ENCODE data around the gene ALS2.

The ALS2 gene

GRCh38 chr2:201794294-201794693 lies 13.6 kb upstream of the ALS2 start:
- no peak for DNase-seq (ENCODE audit: low spot score)

GRCh38 chr2:201793631-201794030 lies 12.9 kb upstream of the ALS2 start:
- ChIA-PET POLR2A (ENCODE audit: low non-redundant PET) (no interaction called here), CTCF (interaction anchor here (0.5 to 0.9 kb wide), 3 partner anchors 195 to 376 kb away, joined by 3 to 4 read pairs (median 4); no protein-coding TSS in a partner anchor)
- TF ChIP-seq, protein P1, sequence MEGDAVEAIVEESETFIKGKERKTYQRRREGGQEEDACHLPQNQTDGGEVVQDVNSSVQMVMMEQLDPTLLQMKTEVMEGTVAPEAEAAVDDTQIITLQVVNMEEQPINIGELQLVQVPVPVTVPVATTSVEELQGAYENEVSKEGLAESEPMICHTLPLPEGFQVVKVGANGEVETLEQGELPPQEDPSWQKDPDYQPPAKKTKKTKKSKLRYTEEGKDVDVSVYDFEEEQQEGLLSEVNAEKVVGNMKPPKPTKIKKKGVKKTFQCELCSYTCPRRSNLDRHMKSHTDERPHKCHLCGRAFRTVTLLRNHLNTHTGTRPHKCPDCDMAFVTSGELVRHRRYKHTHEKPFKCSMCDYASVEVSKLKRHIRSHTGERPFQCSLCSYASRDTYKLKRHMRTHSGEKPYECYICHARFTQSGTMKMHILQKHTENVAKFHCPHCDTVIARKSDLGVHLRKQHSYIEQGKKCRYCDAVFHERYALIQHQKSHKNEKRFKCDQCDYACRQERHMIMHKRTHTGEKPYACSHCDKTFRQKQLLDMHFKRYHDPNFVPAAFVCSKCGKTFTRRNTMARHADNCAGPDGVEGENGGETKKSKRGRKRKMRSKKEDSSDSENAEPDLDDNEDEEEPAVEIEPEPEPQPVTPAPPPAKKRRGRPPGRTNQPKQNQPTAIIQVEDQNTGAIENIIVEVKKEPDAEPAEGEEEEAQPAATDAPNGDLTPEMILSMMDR (conservative IDR thresholded peaks at IDR 0.05; ENCODE audit: low read depth): no peak
- no peak for DNase-seq (ENCODE audit: low spot score)
- H3K27ac ChIP-seq: no peak overlapping the region

More at GRCh38 chr2:201794294-201794693, 13.6 kb upstream of the ALS2 start:
- ChIA-PET POLR2A (ENCODE audit: low non-redundant PET) (no interaction called here), CTCF (interaction anchor here (0.6 to 0.9 kb wide), 2 partner anchors 364 to 375 kb away, joined by 4 read pairs; no protein-coding TSS in a partner anchor)
- H3K27ac ChIP-seq: no peak overlapping the region
- TF ChIP-seq, protein P1 (conservative IDR thresholded peaks at IDR 0.05; ENCODE audit: low read depth): no peak

GRCh38 chr2:201790989-201791388 lies 10.3 kb upstream of the ALS2 start:
- POLR2A ChIA-PET (ENCODE audit: low non-redundant PET): no interaction called here
- CTCF ChIA-PET: no interaction called here
- H3K27ac ChIP-seq: no peak overlapping the region
- no peak for DNase-seq (ENCODE audit: low spot score)
- TF ChIP-seq, protein P1 (conservative IDR thresholded peaks at IDR 0.05; ENCODE audit: low read depth): no peak

GRCh38 chr2:201790291-201790690 lies 9.6 kb upstream of the ALS2 start:
- CTCF ChIA-PET: interaction anchor here (0.7 kb wide), 1 partner anchor 68 kb away, joined by 3 read pairs; no protein-coding TSS in a partner anchor
- no peak for DNase-seq (ENCODE audit: low spot score)
- TF ChIP-seq, protein P1 (conservative IDR thresholded peaks at IDR 0.05; ENCODE audit: low read depth): no peak
- no peak overlapping the region for H3K27ac ChIP-seq
- POLR2A ChIA-PET (ENCODE audit: low non-redundant PET): no interaction called here

DNA sequence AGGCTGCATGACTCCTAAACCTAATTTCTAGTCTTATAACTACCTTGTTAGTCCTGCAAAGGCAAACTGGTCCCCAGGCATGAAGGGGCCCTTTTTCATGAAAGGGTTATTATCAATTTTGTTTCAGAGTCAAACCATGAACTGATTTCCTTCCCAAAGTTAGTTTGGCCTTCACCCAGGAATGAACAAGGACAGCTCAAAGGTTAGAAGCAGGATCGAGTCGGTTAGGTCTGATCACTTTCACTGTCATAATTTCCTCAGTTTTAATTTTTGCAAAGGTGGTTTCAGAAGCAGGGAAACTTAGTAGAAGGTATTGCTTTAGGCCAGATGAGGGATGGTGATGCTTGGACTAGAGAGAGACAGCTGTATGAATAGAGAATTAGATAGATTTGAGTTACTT lies 8.7 kb upstream of the ALS2 start:
- ChIA-PET POLR2A (ENCODE audit: low non-redundant PET) (no interaction called here), CTCF (no interaction called here)
- no peak overlapping the region for H3K27ac ChIP-seq
- TF ChIP-seq, protein P1 (conservative IDR thresholded peaks at IDR 0.05; ENCODE audit: low read depth): no peak
- no peak for DNase-seq (ENCODE audit: low spot score)

DNA sequence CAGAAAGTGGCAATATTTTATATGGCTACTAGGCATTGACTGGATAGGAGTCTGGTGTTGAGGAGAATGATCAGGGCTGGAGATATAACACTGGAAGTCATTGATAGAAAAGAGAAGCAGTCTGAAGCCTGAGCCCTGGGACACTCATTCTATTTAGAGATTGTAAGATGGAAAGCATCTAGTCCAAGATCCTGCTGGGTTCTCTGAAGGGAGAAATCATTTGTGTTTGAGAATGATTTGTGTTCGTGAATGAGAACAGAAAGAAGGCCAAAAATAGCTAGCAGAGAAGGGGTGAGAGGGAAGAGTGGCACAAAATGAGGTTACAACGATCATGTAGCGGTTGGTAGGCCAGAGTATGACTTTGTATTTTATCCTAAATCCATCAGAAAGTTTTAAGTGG lies 7.6 kb upstream of the ALS2 start:
- DNase-seq (ENCODE audit: low spot score): no peak
- TF ChIP-seq, protein P1 (conservative IDR thresholded peaks at IDR 0.05; ENCODE audit: low read depth): no peak
- H3K27ac ChIP-seq: no peak overlapping the region
- POLR2A ChIA-PET (ENCODE audit: low non-redundant PET): no interaction called here
- CTCF ChIA-PET: no interaction called here

- ChIA-PET CTCF (no interaction called here), POLR2A (ENCODE audit: low non-redundant PET) (no interaction called here)
- TF ChIP-seq, protein P1 (conservative IDR thresholded peaks at IDR 0.05; ENCODE audit: low read depth): no peak
- DNase-seq (ENCODE audit: low spot score): no peak
- H3K27ac ChIP-seq: no peak overlapping the region
Measured at GRCh38 chr2:201786471-201786870, 5.7 kb upstream of the ALS2 start.

Measured in RWPE1 (cell line).